Left ventricle myocardium inferior (tissue), 1 donor: Measurements from ENCODE around the gene SOAT2. TPM values are rescaled to one million over a fixed set of nuclear protein-coding genes. Genes with fewer than 3 reads are reported as not detected.

Experiments
- DNase-seq: peaks from one replicate; pipeline ENCODE4 v3.0.0-alpha.2; 2020
- H3K27ac ChIP-seq: fragments of 200-600 bp; replicated peaks from 2 replicates; pipeline ENCODE4 v1.8.0; 2021
- H3K27me3 ChIP-seq: fragments of 200-600 bp; 2 replicates; pipeline ENCODE4 v1.8.0; 2021; ENCODE audit warnings: low read depth
- H3K36me3 ChIP-seq: fragments of 200-600 bp; 2 replicates; pipeline ENCODE4 v1.8.0; 2021
- H3K4me1 ChIP-seq: fragments of 200-600 bp; 2 replicates; pipeline ENCODE4 v1.8.0; 2021
- H3K4me3 ChIP-seq: fragments of 200-600 bp; 2 replicates; pipeline ENCODE4 v1.8.0; 2021; ENCODE audit warnings: mild to moderate bottlenecking, moderate library complexity
- H3K9me3 ChIP-seq: fragments of 200-600 bp; replicated peaks from 2 replicates; pipeline ENCODE4 v1.8.0; 2021
- intact Hi-C: fragments of 100-400 bp; cut with micrococcal nuclease; formaldehyde crosslinking; loops from one replicate; pipeline ENCODE4 v1.11.0; 2022
- total RNA-seq: library from RNA; stranded (reverse); fragmentation: NEBNext Ultra II Directional; extraction: Animal tissue kit (Norgen Biotek cat#: 25700); gene quantifications from one replicate; pipeline ENCODE4 v1.2.1, GENCODE V29; 2021
- TF ChIP-seq, protein P1 (sequence below): fragments of 200-600 bp; IDR thresholded peaks from 2 replicates; pipeline ENCODE4 v1.8.0; 2021; ENCODE audit warnings: antibody characterized with exemption, mild to moderate bottlenecking, borderline replicate concordance
- donor health status: DM: no; HTN: yes; CAD: no; lungs with severe emphysema.

SOAT2 gene
- total RNA-seq, 1 donor from 2014 or later: not detected

DNA sequence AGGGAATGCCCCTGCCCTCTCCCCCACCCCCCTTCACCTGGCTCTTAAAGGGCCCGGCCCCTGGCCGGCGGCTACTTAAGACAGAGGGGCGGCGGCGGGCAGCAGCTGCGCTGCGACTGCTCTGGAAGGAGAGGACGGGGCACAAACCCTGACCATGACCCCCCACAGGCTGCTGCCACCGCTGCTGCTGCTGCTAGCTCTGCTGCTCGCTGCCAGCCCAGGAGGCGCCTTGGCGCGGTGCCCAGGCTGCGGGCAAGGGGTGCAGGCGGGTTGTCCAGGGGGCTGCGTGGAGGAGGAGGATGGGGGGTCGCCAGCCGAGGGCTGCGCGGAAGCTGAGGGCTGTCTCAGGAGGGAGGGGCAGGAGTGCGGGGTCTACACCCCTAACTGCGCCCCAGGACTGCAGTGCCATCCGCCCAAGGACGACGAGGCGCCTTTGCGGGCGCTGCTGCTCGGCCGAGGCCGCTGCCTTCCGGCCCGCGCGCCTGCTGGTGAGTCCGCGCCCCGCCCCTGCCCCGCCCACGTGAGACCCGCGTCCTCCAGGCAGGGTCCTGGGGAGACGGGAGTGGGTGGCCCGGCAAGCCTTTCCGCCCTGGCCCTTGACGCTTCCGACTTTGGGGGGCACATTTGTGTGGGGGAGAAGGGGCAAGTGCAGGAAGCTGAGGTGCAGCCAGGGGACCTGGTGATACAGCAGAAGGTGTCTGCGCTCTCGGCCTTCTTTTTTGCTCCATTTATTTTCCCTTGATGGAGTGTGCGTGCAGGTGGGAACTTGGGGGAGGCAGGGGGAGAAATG is 5.5 kb upstream of the SOAT2 start, which contains the start of gene IGFBP6:
Gene IGFBP6 (plus strand): TSS at position 104 of the 790 bp plus-strand sequence. CDS start 51 bp downstream, at position 155.
- intact Hi-C loops: no loop called here
- peak within 1 kb of the TSS; percentile 95 for H3K27ac ChIP-seq
- TF ChIP-seq, protein P1, sequence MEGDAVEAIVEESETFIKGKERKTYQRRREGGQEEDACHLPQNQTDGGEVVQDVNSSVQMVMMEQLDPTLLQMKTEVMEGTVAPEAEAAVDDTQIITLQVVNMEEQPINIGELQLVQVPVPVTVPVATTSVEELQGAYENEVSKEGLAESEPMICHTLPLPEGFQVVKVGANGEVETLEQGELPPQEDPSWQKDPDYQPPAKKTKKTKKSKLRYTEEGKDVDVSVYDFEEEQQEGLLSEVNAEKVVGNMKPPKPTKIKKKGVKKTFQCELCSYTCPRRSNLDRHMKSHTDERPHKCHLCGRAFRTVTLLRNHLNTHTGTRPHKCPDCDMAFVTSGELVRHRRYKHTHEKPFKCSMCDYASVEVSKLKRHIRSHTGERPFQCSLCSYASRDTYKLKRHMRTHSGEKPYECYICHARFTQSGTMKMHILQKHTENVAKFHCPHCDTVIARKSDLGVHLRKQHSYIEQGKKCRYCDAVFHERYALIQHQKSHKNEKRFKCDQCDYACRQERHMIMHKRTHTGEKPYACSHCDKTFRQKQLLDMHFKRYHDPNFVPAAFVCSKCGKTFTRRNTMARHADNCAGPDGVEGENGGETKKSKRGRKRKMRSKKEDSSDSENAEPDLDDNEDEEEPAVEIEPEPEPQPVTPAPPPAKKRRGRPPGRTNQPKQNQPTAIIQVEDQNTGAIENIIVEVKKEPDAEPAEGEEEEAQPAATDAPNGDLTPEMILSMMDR: peak; percentile 52
- H3K27me3 ChIP-seq: no peaks in the 10 kb centered on the region
- DNase-seq: peak; percentile 78
- peak within 1 kb of the TSS; percentile 80 for H3K4me3 ChIP-seq
- H3K36me3 ChIP-seq: peaks cover 20% of the 10 kb centered on the region
- no peaks in the 10 kb centered on the region for H3K9me3 ChIP-seq
- H3K4me1 ChIP-seq: peaks cover 43% of the 10 kb centered on the region

DNA sequence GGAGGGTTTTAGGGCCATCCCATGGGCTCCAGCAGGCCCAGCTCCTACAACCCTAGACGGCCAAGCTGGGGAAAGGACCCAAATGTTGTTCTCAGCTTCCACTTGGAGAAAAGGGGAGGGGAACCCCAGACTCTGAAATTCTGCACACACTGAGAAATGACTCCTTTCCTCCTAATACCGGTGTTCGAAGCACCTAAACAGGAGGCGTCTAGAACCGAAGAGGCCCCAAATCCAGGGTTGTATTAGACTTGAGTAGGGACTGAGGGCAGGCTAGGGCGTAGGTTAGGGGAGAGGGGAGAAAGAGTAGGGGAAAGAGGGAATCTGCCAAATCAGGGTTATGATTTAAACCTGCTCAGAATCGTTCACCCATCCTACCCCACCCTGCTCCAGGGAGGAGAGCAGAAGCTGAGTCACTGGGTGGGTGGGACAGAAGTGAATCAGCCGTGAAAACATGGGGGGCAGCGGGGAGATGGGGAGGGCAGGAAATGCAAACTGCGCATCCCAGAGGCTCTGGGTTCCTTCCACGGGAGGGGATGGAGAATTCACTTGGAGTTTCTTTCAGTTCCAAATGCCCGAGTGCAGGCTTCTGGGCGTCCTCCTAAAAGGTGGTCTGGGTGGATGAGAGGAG is 4.8 kb upstream of the SOAT2 start:
- DNase-seq: peak; percentile 37
- no peaks in the 10 kb centered on the region for H3K27me3 ChIP-seq
- intact Hi-C loops: no loop called here
- H3K9me3 ChIP-seq: no peaks in the 10 kb centered on the region
- peak overlapping the region; percentile 80 for H3K4me3 ChIP-seq
- H3K27ac ChIP-seq: peak overlapping the region; percentile 95
- TF ChIP-seq, protein P1: no peak
- peaks cover 43% of the 10 kb centered on the region for H3K4me1 ChIP-seq
- peaks cover 20% of the 10 kb centered on the region for H3K36me3 ChIP-seq

DNA sequence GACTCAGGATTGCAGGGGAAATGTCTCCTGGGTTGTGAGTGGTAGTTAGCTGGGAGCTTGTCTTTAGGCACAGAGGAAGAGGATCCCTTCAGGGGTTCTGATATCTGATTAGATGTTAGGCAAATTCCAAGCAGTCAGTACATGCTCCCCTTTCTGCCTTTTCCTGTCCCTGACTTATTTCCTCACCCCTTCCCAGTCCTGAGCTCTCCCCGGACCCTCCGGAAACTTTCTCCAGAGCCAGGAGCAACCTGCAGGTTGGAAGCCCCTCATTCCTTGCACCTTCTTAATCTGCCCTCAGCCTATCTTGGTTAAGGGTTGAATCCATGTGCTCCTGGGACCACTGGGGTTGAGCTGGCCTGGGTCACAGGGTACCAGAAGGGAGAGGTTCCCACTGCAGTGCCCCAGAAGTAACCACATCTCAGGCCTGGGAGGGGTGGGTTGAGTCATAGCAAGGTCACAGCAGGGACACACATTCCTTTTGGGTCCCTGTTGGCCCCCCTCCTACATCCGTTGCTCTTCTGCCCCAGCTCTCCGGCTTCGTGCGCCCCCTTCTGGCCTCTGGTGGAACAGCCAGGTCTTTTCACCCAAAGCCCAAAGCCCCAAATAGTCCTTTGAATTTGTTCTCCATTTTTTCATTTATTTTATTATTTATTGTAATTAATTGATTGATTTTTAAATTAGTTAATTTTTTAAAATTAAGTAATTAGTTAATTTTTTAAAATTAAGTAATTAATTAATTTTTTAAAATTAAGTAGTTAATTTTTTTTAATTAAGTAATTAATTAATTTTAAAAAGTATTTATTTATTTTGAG is 4.0 kb upstream of the SOAT2 start:
- TF ChIP-seq, protein P1: peak; percentile 100
- no peaks in the 10 kb centered on the region for H3K27me3 ChIP-seq
- peak overlapping the region; percentile 80 for H3K4me3 ChIP-seq
- H3K27ac ChIP-seq: peak overlapping the region; percentile 95
- peak; percentile 93 for DNase-seq
- H3K9me3 ChIP-seq: no peaks in the 10 kb centered on the region
- H3K4me1 ChIP-seq: peaks cover 43% of the 10 kb centered on the region
- H3K36me3 ChIP-seq: peaks cover 20% of the 10 kb centered on the region
- intact Hi-C loops: no loop called here

DNA sequence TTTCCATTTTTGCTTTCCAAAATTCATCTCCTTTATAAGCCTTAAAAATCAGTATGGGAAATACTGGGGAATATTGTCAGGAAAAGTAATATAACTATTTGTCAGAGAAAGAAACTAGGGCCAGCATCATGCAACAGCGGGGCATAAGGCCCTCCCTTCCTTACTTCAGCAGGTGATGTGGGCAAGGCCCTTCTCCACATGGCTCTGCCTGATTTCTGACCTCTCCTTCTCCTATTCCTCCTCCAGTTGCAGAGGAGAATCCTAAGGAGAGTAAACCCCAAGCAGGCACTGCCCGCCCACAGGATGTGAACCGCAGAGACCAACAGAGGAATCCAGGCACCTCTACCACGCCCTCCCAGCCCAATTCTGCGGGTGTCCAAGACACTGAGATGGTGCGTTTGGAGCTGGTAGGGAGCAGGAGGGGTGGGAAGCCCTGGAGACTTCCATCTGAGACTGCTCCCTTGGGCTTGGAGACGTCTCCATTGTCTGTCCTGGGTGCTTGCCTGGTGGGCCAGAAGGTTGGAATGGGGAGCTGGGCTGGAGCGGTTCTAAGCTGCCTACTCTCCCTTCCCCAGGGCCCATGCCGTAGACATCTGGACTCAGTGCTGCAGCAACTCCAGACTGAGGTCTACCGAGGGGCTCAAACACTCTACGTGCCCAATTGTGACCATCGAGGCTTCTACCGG is 2.7 kb upstream of the SOAT2 start:
- no peaks in the 10 kb centered on the region for H3K27me3 ChIP-seq
- H3K4me1 ChIP-seq: peaks cover 42% of the 10 kb centered on the region
- H3K4me3 ChIP-seq: no peak overlapping the region
- no peaks in the 10 kb centered on the region for H3K9me3 ChIP-seq
- no peak for DNase-seq
- TF ChIP-seq, protein P1: no peak
- intact Hi-C loops: loop anchor here (5.0 kb wide), 1 partner anchor 33 kb away; no protein-coding TSS in a partner anchor
- no peak overlapping the region for H3K27ac ChIP-seq
- peaks cover 20% of the 10 kb centered on the region for H3K36me3 ChIP-seq

DNA sequence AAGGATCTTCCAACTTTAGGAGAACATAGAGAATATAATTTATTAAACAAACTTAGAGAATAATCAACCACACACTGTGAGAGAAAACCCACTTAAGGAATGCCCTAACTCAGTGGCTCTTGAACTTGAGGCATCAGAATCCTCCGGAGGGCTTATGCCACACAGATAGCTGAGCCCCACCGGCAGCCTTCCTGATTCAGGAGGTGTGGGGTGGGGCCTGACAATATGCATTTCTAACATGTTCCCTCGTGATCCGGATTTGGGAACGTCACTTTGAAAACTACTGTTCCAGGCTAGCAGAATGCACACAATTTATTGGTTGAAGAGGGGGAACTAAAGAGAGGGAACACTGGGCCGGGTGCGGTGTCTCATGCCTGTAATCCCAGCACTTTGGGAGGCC is 2.0 kb upstream of the SOAT2 start:
- H3K4me3 ChIP-seq: no peak overlapping the region
- DNase-seq: no peak
- H3K36me3 ChIP-seq: peaks cover 20% of the 10 kb centered on the region
- no peaks in the 10 kb centered on the region for H3K27me3 ChIP-seq
- peaks cover 35% of the 10 kb centered on the region for H3K4me1 ChIP-seq
- TF ChIP-seq, protein P1: no peak
- intact Hi-C loops: loop anchor here (5.0 kb wide), 1 partner anchor 34 kb away; no protein-coding TSS in a partner anchor
- H3K27ac ChIP-seq: no peak overlapping the region
- no peaks in the 10 kb centered on the region for H3K9me3 ChIP-seq
